Measurements from ENCODE around the gene FOXB2.
"Not testable (repeated sequence)": the region's sequence is repeated elsewhere in the genome, so short reads cannot be mapped to it uniquely, and the experiment has no call there.

FOXB2 gene

DNA sequence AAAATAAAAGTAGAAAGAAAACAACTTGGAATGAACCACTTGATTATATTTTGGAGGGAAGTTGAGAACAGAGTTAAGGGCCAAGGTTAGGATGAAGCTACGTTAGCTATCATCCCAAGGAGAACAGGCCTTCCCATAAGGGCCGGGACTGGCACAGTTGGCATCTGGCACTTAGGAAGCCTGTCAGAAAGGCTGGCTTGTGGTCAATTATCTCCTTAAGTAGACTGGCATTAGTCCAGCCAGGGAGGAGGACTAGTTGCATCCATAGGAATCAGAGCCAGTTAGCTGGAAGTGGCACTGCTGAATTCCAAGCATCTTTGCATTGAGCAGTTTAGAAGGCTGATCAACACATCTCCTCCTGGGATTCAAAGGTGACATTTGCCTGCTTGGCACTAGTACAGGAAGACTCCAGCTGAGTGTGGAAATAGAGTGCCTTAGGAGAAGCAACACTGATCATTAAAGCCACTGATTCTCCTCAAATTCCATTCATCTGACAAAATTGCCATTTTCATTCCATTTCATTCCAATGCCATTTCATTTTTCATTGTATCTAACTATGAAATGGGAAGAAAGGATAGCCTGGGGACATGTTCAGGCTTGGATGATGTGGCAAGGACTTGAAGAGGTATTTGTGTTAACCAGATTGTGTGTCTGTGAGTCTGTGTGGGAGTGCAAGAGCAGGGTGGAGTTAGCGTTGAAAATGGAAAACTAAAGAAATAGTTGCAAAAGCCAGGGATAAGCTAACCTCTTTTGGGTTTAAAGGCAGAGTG is 5.5 kb downstream of the FOXB2 start:
- no peaks in the 10 kb centered on the region for H3K9me3 ChIP-seq
- no peaks in the 10 kb centered on the region for H3K36me3 ChIP-seq
- no peak for TF ChIP-seq CTCF (IDR thresholded peaks at IDR 0.05)
- H3K27ac ChIP-seq: no peak overlapping the region
- H3K4me1 ChIP-seq (ENCODE audit: control insufficient read depth in 1 of 2, insufficient read depth in 1 of 2, low read depth in 1 of 2, low read length in 1 of 2): peaks cover 9 to 19% of the 10 kb centered on the region in 2 experiments
- H3K4me3 ChIP-seq (ENCODE audit: low read depth in 1 of 2, low read length in 1 of 2): no peak overlapping the region
- peaks cover 99% of the 10 kb centered on the region for H3K27me3 ChIP-seq

- H3K4me3 ChIP-seq (ENCODE audit: low read depth in 1 of 2, low read length in 1 of 2): no peak overlapping the region
- H3K27ac ChIP-seq: no peak overlapping the region
- no peaks in the 10 kb centered on the region for H3K36me3 ChIP-seq
- TF ChIP-seq CTCF (IDR thresholded peaks at IDR 0.05): no peak
- no peaks in the 10 kb centered on the region for H3K9me3 ChIP-seq
- H3K4me1 ChIP-seq (ENCODE audit: control insufficient read depth in 1 of 2, insufficient read depth in 1 of 2, low read depth in 1 of 2, low read length in 1 of 2): no peaks in the 10 kb centered on the region
- peaks cover 97% of the 10 kb centered on the region for H3K27me3 ChIP-seq
These were observed 9.0 kb downstream of the FOXB2 start for GRCh38 chr9:77028478-77028877.

DNA sequence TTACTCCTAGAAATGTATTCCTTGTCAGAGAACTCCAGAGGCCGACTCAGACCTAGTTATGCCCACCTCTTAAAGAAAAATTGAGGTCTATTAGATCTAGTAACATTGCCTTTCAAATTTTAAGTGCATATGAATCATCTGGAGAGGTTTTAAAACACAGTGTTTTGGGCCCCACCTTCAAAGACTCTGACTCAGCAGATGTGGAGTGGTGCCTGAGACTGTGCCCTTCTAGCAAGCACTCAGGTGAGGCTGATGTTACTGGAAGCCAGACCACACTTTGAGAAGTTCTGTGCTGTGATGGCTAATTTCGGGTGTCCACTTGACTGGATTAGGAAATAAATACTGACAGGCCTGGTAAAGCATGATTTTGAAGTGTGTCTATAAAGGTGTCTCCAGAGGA is 10.6 kb downstream of the FOXB2 start:
- TF ChIP-seq CTCF (IDR thresholded peaks at IDR 0.05): no peak
- Histone ChIP-seq H3K4me3 (ENCODE audit: low read depth in 1 of 2, low read length in 1 of 2) (no peak overlapping the region), H3K27ac (no peak overlapping the region), H3K9me3 (no peaks in the 10 kb centered on the region), H3K36me3 (no peaks in the 10 kb centered on the region), H3K27me3 (peaks cover 96% of the 10 kb centered on the region), H3K4me1 (ENCODE audit: control insufficient read depth in 1 of 2, insufficient read depth in 1 of 2, low read depth in 1 of 2, low read length in 1 of 2) (no peaks in the 10 kb centered on the region)

DNA sequence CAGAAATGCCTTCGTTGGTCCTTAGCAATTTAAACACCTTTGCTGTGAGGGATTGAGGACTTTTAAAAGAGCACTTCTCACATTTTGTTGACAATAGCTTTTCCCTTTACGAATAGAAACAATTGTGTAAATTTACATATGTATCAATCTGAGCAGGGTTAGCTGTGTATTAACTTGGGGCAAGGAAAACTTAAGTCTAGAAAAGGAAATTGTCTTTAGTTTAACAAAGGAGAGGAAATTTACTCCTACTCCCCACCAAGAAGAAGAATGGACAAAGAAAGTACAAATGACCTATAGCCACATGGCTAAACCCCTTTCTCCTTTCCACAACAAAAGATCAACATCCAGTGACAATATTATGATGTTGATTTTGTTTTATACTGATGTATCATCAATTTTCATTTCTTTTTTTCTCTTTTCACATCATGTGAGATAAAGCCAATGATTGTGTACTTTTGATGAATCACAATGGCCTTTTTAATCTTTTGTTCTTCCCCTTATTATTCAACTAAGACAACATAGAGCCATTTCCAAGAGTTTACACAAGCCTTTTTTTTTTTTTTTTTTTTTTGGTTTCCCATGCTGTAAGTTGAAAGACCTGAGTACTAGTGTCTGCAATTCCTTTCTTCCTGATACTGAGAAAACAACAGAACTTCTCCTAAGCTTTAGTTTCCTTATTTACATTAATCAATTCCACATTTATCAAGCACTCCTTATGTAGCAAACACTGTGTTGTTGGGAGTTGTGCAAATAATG is 19.0 kb downstream of the FOXB2 start:
- H3K9me3 ChIP-seq: no peaks in the 10 kb centered on the region
- no peak overlapping the region for H3K4me3 ChIP-seq (ENCODE audit: low read depth in 1 of 2, low read length in 1 of 2)
- peaks cover 26% of the 10 kb centered on the region for H3K27me3 ChIP-seq
- TF ChIP-seq CTCF (IDR thresholded peaks at IDR 0.05): no peak
- no peak overlapping the region for H3K27ac ChIP-seq
- no peaks in the 10 kb centered on the region for H3K36me3 ChIP-seq
- H3K4me1 ChIP-seq (ENCODE audit: control insufficient read depth in 1 of 2, insufficient read depth in 1 of 2, low read depth in 1 of 2, low read length in 1 of 2): no peaks in the 10 kb centered on the region

DNA sequence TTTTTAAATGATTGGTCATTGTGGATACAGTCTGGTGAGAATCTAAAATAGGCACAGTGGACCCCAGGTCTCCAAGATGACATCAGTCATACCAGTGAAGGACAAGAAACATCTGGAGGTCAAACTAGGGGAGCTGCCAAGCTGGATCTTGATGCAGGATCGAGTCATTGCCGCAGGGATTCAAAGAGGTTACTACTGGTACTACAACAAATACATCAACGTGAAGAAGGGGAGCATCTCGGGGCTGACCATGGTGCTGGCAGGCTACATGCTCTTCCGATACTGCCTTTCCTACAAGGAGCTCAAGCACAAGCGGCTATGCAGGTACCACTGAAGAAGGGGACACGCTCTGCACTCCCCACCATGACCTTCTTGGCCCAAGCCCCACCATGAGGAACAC is 20.9 kb downstream of the FOXB2 start:
- H3K27me3 ChIP-seq: peaks cover 13% of the 10 kb centered on the region
- no peaks in the 10 kb centered on the region for H3K9me3 ChIP-seq
- TF ChIP-seq CTCF (IDR thresholded peaks at IDR 0.05): no peak
- no peaks in the 10 kb centered on the region for H3K36me3 ChIP-seq
- H3K4me1 ChIP-seq (ENCODE audit: control insufficient read depth in 1 of 2, insufficient read depth in 1 of 2, low read depth in 1 of 2, low read length in 1 of 2): no peaks in the 10 kb centered on the region
- no peak overlapping the region for H3K27ac ChIP-seq
- H3K4me3 ChIP-seq (ENCODE audit: low read depth in 1 of 2, low read length in 1 of 2): no peak overlapping the region

DNA sequence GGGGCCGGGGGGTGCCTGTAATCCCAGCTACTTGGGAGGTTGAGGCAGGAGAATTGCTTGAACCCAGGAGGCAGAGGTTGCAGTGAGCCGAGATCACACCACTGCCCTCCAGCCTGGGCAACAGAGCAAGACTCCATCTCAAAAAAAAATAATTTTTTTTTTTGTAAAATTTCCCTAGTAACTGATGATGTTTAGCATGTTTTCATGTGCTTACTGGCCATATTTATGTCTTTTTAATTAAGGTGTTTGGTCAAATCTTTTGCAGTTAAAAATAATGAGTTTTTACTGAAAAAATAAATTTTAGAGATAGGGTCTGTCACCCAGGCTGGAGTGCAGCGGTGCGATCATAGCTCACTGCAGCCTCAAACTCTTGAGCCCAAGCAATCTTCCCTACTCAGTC is 24.3 kb downstream of the FOXB2 start:
- H3K4me3 ChIP-seq (ENCODE audit: low read depth in 1 of 2, low read length in 1 of 2); H3K36me3 ChIP-seq; H3K27ac ChIP-seq; H3K4me1 ChIP-seq (ENCODE audit: control insufficient read depth in 1 of 2, insufficient read depth in 1 of 2, low read depth in 1 of 2, low read length in 1 of 2); H3K9me3 ChIP-seq: not testable (repeated sequence)
- peaks cover 18% of the 10 kb centered on the region for H3K27me3 ChIP-seq

DNA sequence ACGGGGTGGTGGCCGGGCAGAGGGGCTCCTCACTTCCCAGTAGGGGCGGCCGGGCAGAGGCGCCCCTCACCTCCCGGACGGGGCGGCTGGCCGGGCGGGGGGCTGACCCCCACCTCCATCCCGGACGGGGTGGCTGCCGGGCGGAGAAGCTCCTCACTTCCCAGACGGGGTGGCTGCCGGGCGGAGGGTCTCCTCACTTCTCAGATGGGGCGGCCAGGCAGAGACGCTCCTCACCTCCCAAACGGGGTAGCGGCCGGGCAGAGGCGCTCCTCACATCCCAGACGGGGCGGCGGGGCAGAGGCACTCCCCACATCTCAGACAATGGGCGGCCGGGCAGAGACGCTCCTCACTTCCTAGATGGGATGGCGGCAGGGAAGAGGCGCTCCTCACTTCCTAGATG is 41.2 kb downstream of the FOXB2 start:
- not testable (repeated sequence) for H3K4me1 ChIP-seq (ENCODE audit: control insufficient read depth in 1 of 2, insufficient read depth in 1 of 2, low read depth in 1 of 2, low read length in 1 of 2); H3K4me3 ChIP-seq (ENCODE audit: low read depth in 1 of 2, low read length in 1 of 2); H3K27ac ChIP-seq; H3K9me3 ChIP-seq; H3K36me3 ChIP-seq; H3K27me3 ChIP-seq

Data from neutrophil (primary cell).